H1 (cell line): ENCODE data around the gene CNRIP1. TPM values are rescaled to one million over a fixed set of nuclear protein-coding genes. Genes with fewer than 3 reads are reported as not detected.

ENCODE experiments used
- CTCF ChIA-PET: fragments of 300-600 bp; sonication (Branson Sonifier 250); formaldehyde crosslinking; loops from one replicate; lab custom pipeline; 2021; ENCODE audit not compliant: partially characterized antibody; lab: Charles Lee
- POLR2A ChIA-PET: fragments of 300-600 bp; sonication (Branson Sonifier 250); formaldehyde crosslinking; loops from one replicate; lab custom pipeline; 2021; ENCODE audit warnings: inconsistent platforms; ENCODE audit not compliant: partially characterized antibody; lab: Charles Lee
- DNase-seq, 2 experiments: peaks; one replicate each; pipeline versions ENCODE4 v3.0.0 to v3.0.0-alpha.2; 2010 to 2022; ENCODE audit warnings: low spot score in 2 of 2, low read depth in 1 of 2, mixed read lengths in 1 of 2
- FAIRE-seq: peaks from 2 replicates; lab custom pipeline; 2011; peaks lifted over from hg19 to GRCh38; lab: Jason Lieb, UNC
- H2AFZ ChIP-seq: 2 replicates; pipeline ENCODE4 v1.8.1; 2012; ENCODE audit warnings: low read length, inconsistent platforms
- H2AK5ac ChIP-seq: 2 replicates; pipeline ENCODE4 v1.6.1; 2013; ENCODE audit warnings: low read depth, low read length
- H2BK120ac ChIP-seq: replicated peaks from 2 replicates; pipeline ENCODE3; 2013; ENCODE audit warnings: low read depth, low read length, inconsistent platforms
- H2BK12ac ChIP-seq: 2 replicates; pipeline ENCODE4 v1.6.1; 2013; ENCODE audit warnings: low read depth, low read length
- H2BK15ac ChIP-seq: 2 replicates; pipeline ENCODE4 v1.6.1; 2013; ENCODE audit warnings: low read length
- H2BK20ac ChIP-seq: 2 replicates; pipeline ENCODE4 v1.6.1; 2013; ENCODE audit warnings: low read length
- H2BK5ac ChIP-seq: 2 replicates; pipeline ENCODE4 v1.6.1; 2013; ENCODE audit warnings: low read depth, low read length
- H3K14ac ChIP-seq: 2 replicates; pipeline ENCODE4 v1.6.1; 2013; ENCODE audit warnings: inconsistent platforms; ENCODE audit not compliant: insufficient read length
- H3K18ac ChIP-seq: 2 replicates; pipeline ENCODE4 v1.6.1; 2013; ENCODE audit warnings: low read length; ENCODE audit errors: extremely low read depth
- H3K23ac ChIP-seq: 2 replicates; pipeline ENCODE4 v1.6.1; 2013; ENCODE audit warnings: inconsistent platforms; ENCODE audit not compliant: insufficient read length
- H3K23me2 ChIP-seq: 2 replicates; pipeline ENCODE4 v1.6.1; 2013; ENCODE audit warnings: low read depth, low read length
- H3K27ac ChIP-seq: 2 replicates; pipeline ENCODE4 v1.6.1; 2011; ENCODE audit warnings: low read depth, low read length, inconsistent platforms
- H3K27me3 ChIP-seq, 4 experiments: replicated peaks in 1 of 4; 1 replicate in 1 of 4; 2 replicates in 3 of 4; pipeline versions ENCODE4 v1.6.1 to v1.8.1; 2011 to 2013; ENCODE audit warnings: low read length in 3 of 4, mild to moderate bottlenecking in 3 of 4, inconsistent platforms in 2 of 4, mixed read lengths in 2 of 4, moderate library complexity in 1 of 4; ENCODE audit not compliant: control insufficient read depth in 3 of 4, insufficient read depth in 3 of 4; ENCODE audit errors: extremely low read depth in 1 of 4
- H3K36me3 ChIP-seq, 4 experiments: 2 replicates each; pipeline versions ENCODE4 v1.6.1 to v1.8.1; 2011 to 2013; ENCODE audit warnings: mild to moderate bottlenecking in 4 of 4, low read length in 3 of 4, moderate library complexity in 2 of 4, control low read depth in 1 of 4, inconsistent platforms in 1 of 4; ENCODE audit not compliant: insufficient read depth in 4 of 4, control insufficient read depth in 2 of 4
- H3K4ac ChIP-seq: replicated peaks from 2 replicates; pipeline ENCODE3; 2013; ENCODE audit warnings: low read length, low read depth, mixed read lengths, inconsistent platforms; ENCODE audit not compliant: insufficient read length
- H3K4me1 ChIP-seq, 4 experiments: replicated peaks in 1 of 4; 1 replicate in 1 of 4; 2 replicates in 3 of 4; pipeline versions ENCODE4 v1.6.1 to v1.8.1; 2011 to 2013; ENCODE audit warnings: low read length in 3 of 4, inconsistent platforms in 2 of 4, mixed read lengths in 1 of 4; ENCODE audit not compliant: insufficient read depth in 4 of 4, control insufficient read depth in 3 of 4
- H3K4me2 ChIP-seq, 2 experiments: 2 replicates each; pipeline versions ENCODE4 v1.6.1 to v1.8.1; 2011 to 2013; ENCODE audit warnings: low read depth in 2 of 2, low read length in 2 of 2, control low read depth in 1 of 2, inconsistent platforms in 1 of 2, mild to moderate bottlenecking in 1 of 2; ENCODE audit not compliant: insufficient read depth in 1 of 2
- H3K4me3 ChIP-seq, 4 experiments: fragments of 200-600, 300-600 bp in 1 of 4; sonication (generic), shearing (Covaris generic), sonication (Bioruptor Twin) in 1 of 4; 2 replicates each; pipeline versions ENCODE4 v1.5.1 to v1.8.1; 2011 to 2016; ENCODE audit warnings: low read length in 4 of 4, low read depth in 3 of 4, control low read depth in 2 of 4, inconsistent platforms in 2 of 4, mild to moderate bottlenecking in 2 of 4, mixed read lengths in 1 of 4, moderate library complexity in 1 of 4; ENCODE audit not compliant: insufficient read depth in 2 of 4; ENCODE audit errors: extremely low read depth in 1 of 4
- H3K56ac ChIP-seq: replicated peaks from 2 replicates; pipeline ENCODE3; 2013; ENCODE audit warnings: low read depth, mild to moderate bottlenecking, mixed read lengths, low read length, inconsistent platforms; ENCODE audit not compliant: insufficient read length
- H3K79me1 ChIP-seq: 2 replicates; pipeline ENCODE4 v1.6.1; 2013; ENCODE audit warnings: low read depth, low read length, control low read depth
- H3K79me2 ChIP-seq, 2 experiments: 2 replicates each; pipeline versions ENCODE4 v1.6.1 to v1.8.1; 2012 to 2013; ENCODE audit warnings: low read length in 2 of 2, mild to moderate bottlenecking in 2 of 2, inconsistent platforms in 1 of 2; ENCODE audit not compliant: insufficient read depth in 2 of 2, control insufficient read depth in 1 of 2
- H3K9ac ChIP-seq, 4 experiments: replicated peaks in 1 of 4; 1 replicate in 1 of 4; 2 replicates in 3 of 4; pipeline versions ENCODE4 v1.6.1 to v1.8.1; 2011 to 2013; ENCODE audit warnings: low read depth in 3 of 4, low read length in 3 of 4, control low read depth in 2 of 4, mild to moderate bottlenecking in 2 of 4, moderate library complexity in 2 of 4, inconsistent platforms in 1 of 4; ENCODE audit errors: extremely low read depth in 1 of 4
- H3K9me3 ChIP-seq, 2 experiments: 2 replicates each; pipeline versions ENCODE4 v1.6.1 to v1.8.1; 2012 to 2013; ENCODE audit warnings: mild to moderate bottlenecking in 2 of 2, moderate library complexity in 2 of 2, control low read depth in 1 of 2, inconsistent platforms in 1 of 2, low read depth in 1 of 2, low read length in 1 of 2, mixed read lengths in 1 of 2; ENCODE audit not compliant: insufficient read depth in 2 of 2
- H4K20me1 ChIP-seq, 2 experiments: replicated peaks in 1 of 2; 2 replicates each; pipeline versions ENCODE3 to v1.8.1; 2011 to 2013; ENCODE audit warnings: inconsistent platforms in 2 of 2, low read length in 2 of 2, mild to moderate bottlenecking in 1 of 2; ENCODE audit not compliant: insufficient read depth in 2 of 2, control insufficient read depth in 1 of 2
- H4K5ac ChIP-seq: 2 replicates; pipeline ENCODE4 v1.6.1; 2013; ENCODE audit warnings: low read length, low read depth, mixed read lengths, inconsistent platforms; ENCODE audit not compliant: insufficient read length
- H4K8ac ChIP-seq: 2 replicates; pipeline ENCODE4 v1.8.0; 2013; ENCODE audit warnings: mild to moderate bottlenecking, moderate library complexity, low read length, inconsistent platforms; ENCODE audit not compliant: insufficient read depth; ENCODE audit errors: extremely low read depth
- H4K91ac ChIP-seq: replicated peaks from 2 replicates; pipeline ENCODE3; 2013; ENCODE audit warnings: low read length, mixed read lengths, inconsistent platforms; ENCODE audit not compliant: insufficient read length
- ASH2L ChIP-seq: fragments of 200-600, 300-600 bp; sonication (generic); IDR thresholded peaks from one replicate; pipeline ENCODE4 v1.7.1; 2017; ENCODE audit warnings: low read length
- CBX5 ChIP-seq: fragments of 300-800, 300-1000 bp; sonication (generic); IDR thresholded peaks from 2 replicates; pipeline ENCODE4 v1.7.1; 2016; ENCODE audit warnings: antibody characterized with exemption, low read length, low read depth
- CHD2 ChIP-seq: IDR thresholded peaks from 2 replicates; pipeline ENCODE4 v1.6.1; 2012; ENCODE audit warnings: low read length, improper control_type of control experiment
- CTBP2 ChIP-seq: IDR thresholded peaks from 2 replicates; pipeline ENCODE4 v1.7.0; 2011; ENCODE audit warnings: borderline replicate concordance, mild to moderate bottlenecking, moderate library complexity, mixed read lengths, low read length; ENCODE audit not compliant: insufficient read depth, insufficient read length
- KDM4A ChIP-seq: IDR thresholded peaks from one replicate; pipeline ENCODE4 v1.7.1; 2012; ENCODE audit warnings: low read depth, mild to moderate bottlenecking, moderate library complexity, low read length, inconsistent platforms; ENCODE audit not compliant: severe bottlenecking
- RBBP5 ChIP-seq: IDR thresholded peaks from 2 replicates; pipeline ENCODE4 v1.7.1; 2012; ENCODE audit warnings: low read depth, mild to moderate bottlenecking, inconsistent platforms, low read length, moderate library complexity, borderline replicate concordance
- RNF2 ChIP-seq: fragments of 200-900, 300-1000 bp; sonication (generic); IDR thresholded peaks from 2 replicates; pipeline ENCODE4 v1.7.1; 2016; ENCODE audit warnings: borderline replicate concordance, low read depth, mild to moderate bottlenecking, antibody characterized with exemption, low read length; ENCODE audit not compliant: poor library complexity, severe bottlenecking; ENCODE audit errors: missing control alignments
- RXRA ChIP-seq: IDR thresholded peaks from 2 replicates; pipeline ENCODE4 v1.6.1; 2011; ENCODE audit warnings: low read depth, mild to moderate bottlenecking, low read length, moderate library complexity; ENCODE audit not compliant: insufficient read depth
- WGBS, 2 experiments: shearing (Covaris generic) in 1 of 2; methylation state at CpG; one replicate each; pipeline versions ENCODE4 v1.1.6 to v1.1.7; 2013 to 2015; ENCODE audit warnings: low lambda C conversion rate in 2 of 2, mixed read lengths in 2 of 2, inconsistent platforms in 1 of 2, low coverage in 1 of 2, missing lambda C conversion rate in 1 of 2; ENCODE audit not compliant: insufficient replicate concordance in 2 of 2, insufficient coverage in 1 of 2, insufficient read length in 1 of 2; ENCODE audit errors: extremely low coverage in 1 of 2, missing lambda C conversion rate in 1 of 2; 5-methylcytosine and 5-hydroxymethylcytosine counted together
- polyA plus RNA-seq, 7 experiments: library from polyadenylated mRNA; depleted of rRNA in 3 of 7; stranded (reverse) in 5 of 7; unstranded in 2 of 7; fragments of >200 nt in 5 of 7; fragments of 200-250 nt in 2 of 7; gene quantifications; 1 replicate in 5 of 7; 2 replicates in 1 of 7; 4 replicates in 1 of 7; pipeline versions ENCODE4 v1.2.1 to v1.2.3, GENCODE V29; 2011 to 2013; ENCODE audit warnings: missing spikeins in 2 of 7, mixed read lengths in 2 of 7
- total RNA-seq: library from RNA; stranded (reverse); fragmentation: NEBNext Ultra II Directional; extraction: Animal tissue kit (Norgen Biotek cat#: 25700); gene quantifications from 2 replicates; pipeline ENCODE4 v1.2.1, GENCODE V29; 2021

The CNRIP1 gene
- total and polyA plus RNA-seq, 2 of the 8 experiments (the other 6 are each of a cell fraction or from before 2014, with no cell fraction given): 4.6 to 7.0 TPM

DNA sequence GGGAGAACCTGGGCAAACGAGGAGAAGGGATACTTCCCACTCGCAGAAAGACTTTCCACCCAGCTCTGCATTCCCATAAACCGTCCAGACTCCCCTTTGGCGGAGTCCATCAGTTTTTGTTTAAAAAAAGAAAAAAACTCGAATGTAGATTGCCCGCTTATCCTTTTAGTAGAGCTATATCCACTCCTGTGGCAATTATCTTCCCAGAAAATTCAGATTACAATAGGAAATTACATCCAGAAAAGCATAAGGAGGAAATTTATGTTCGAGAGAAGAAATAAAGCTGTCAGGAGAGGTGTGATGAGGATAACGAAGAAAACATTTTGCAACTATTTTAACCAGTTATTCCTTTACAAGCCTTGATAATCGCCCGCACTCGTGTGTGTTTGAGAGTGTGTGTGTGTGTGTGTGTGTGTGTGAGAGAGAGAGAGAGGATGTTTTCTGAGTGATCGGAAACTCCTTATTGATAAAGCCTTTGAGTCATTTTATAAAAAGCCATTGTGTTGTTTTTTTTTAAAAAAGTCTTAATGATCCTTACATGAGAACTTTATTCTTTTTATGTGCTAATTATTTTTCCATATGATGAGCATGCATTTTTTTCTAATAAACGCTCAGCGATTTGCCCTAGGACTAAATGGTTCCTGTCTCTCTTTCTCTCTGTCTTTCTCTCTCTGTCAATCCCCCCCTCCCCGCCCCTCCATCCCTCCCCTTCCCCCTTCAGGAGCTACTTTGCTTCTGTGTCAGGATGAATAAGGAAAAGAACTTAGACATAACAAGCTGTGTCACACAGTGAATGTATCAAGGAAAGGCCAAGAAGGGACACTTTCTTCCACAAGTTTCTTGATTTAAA, 66.3 kb downstream of the CNRIP1 start:
- H3K23me2 ChIP-seq: peaks cover 5% of the 10 kb centered on the region; the same call in 1 of the 2 replicates
- H3K4me2 ChIP-seq: peak overlapping the region; percentile 72 to 80
- peak overlapping the region; percentile 78; the same call in 1 of the 2 replicates for H3K27ac ChIP-seq
- no peaks in the 10 kb centered on the region for H3K79me1 ChIP-seq
- H2BK120ac ChIP-seq: peak overlapping the region; percentile 43
- FAIRE-seq (no peak), DNase-seq (no peak)
- peak overlapping the region; percentile 90 for H3K4ac ChIP-seq
- no peak overlapping the region for H3K23ac ChIP-seq
- peak overlapping the region; percentile 89 to 97 (median 94) for H3K4me3 ChIP-seq
- H3K56ac ChIP-seq: peak overlapping the region; percentile 26
- WGBS, 2 experiments: 6% methylated on average over 14 of the region's 15 CpGs; no CpG with 5 or more reads in 1 of the 2 experiments
- no peak overlapping the region for H2BK20ac ChIP-seq
- peak overlapping the region; percentile 22 for H4K91ac ChIP-seq
- H3K18ac ChIP-seq: peak overlapping the region; percentile 39; the same call in 1 of the 2 replicates
- ChIA-PET POLR2A (interaction anchor here (1.0 to 3.1 kb wide), 4 partner anchors 23 to 190 kb away, joined by 3 to 15 read pairs (median 4); partner anchors contain the start of genes C1D and PNO1), CTCF (interaction anchor here (0.6 to 1.5 kb wide), 6 partner anchors 16 to 131 kb away, joined by 3 to 6 read pairs (median 4); no protein-coding TSS in a partner anchor)
- no peak overlapping the region for H4K5ac ChIP-seq
- H2BK12ac ChIP-seq: no peak overlapping the region
- H4K8ac ChIP-seq: no peak overlapping the region
- peaks cover 18 to 39% of the 10 kb centered on the region in 2 experiments for H3K79me2 ChIP-seq
- H3K9me3 ChIP-seq: no peaks in the 10 kb centered on the region
- H3K36me3 ChIP-seq: peaks cover 0 to 4% (median 0%) of the 10 kb centered on the region in 4 experiments; a peak in 1 of 8 replicates
- TF ChIP-seq RNF2 (no peak), CTBP2 (no peak), CHD2 (no peak), RBBP5 (no peak), ASH2L (peak; percentile 42), RXRA (no peak), CBX5 (no peak), KDM4A (peak; percentile 9)
- no peaks in the 10 kb centered on the region for H3K27me3 ChIP-seq
- no peak overlapping the region for H2AK5ac ChIP-seq
- H3K9ac ChIP-seq: peak overlapping the region; percentile 36 to 85 (median 77)
- no peak overlapping the region for H3K14ac ChIP-seq
- no peak overlapping the region for H2BK15ac ChIP-seq
- H4K20me1 ChIP-seq: peaks cover 9 to 10% of the 10 kb centered on the region in 2 experiments
- H2BK5ac ChIP-seq: peak overlapping the region; percentile 79
- H2AFZ ChIP-seq: peak overlapping the region; percentile 74; the same call in 1 of the 2 replicates
- H3K4me1 ChIP-seq: peaks cover 2 to 11% (median 5%) of the 10 kb centered on the region in 4 experiments; a peak in 5 of 7 replicates
